ENCODE measurements around the gene SPOUT1.

Gene SPOUT1

GRCh38 chr9:128828719-128829452 is 708 bp downstream of the SPOUT1 start:
- no peaks in the 10 kb centered on the region for H3K9me3 ChIP-seq (replicated peaks; ENCODE audit: insufficient read depth, low read length)
- no peaks in the 10 kb centered on the region for H4K20me1 ChIP-seq (ENCODE audit: insufficient read depth, low read length)
- H3K4me2 ChIP-seq (ENCODE audit: low read depth, low read length) = peak overlapping the region; percentile 96
- H3K9ac ChIP-seq (ENCODE audit: low read length) = peak overlapping the region; percentile 89
- no peaks in the 10 kb centered on the region for H3K27me3 ChIP-seq (replicated peaks; ENCODE audit: insufficient read depth, low read length)
- peaks cover 24% of the 10 kb centered on the region for H3K79me2 ChIP-seq (ENCODE audit: low read length)
- peak overlapping the region; percentile 85 for H2AFZ ChIP-seq (ENCODE audit: low read length)
- H3K4me3 ChIP-seq (ENCODE audit: low read length) = peak overlapping the region; percentile 92
- TF ChIP-seq CTCF (IDR thresholded peaks at IDR 0.05; ENCODE audit: low read length) (no peak), EZH2phosphoT487 (IDR thresholded peaks at IDR 0.05; ENCODE audit: low read length) (no peak), EZH2 (optimal IDR thresholded peaks at IDR 0.05; ENCODE audit: low read depth, low read length) (no peak)
- peaks cover 6% of the 10 kb centered on the region; the same call in 1 of the 2 replicates for H3F3A ChIP-seq (ENCODE audit: insufficient read depth, low read length)
- 0 out of 2 replicates have a peak, but pooled peaks cover 4% of the 10 kb centered on the region for H3K4me1 ChIP-seq (ENCODE audit: low read length)
- H3K9me2 ChIP-seq (replicated peaks; ENCODE audit: insufficient read depth, low read length) = no peaks in the 10 kb centered on the region
- H3K36me3 ChIP-seq (replicated peaks; ENCODE audit: insufficient read depth, low read length) = no peaks in the 10 kb centered on the region; the same call in 1 of the 2 replicates
- peak overlapping the region; percentile 20; the same call in 1 of the 2 replicates for H3K27ac ChIP-seq (ENCODE audit: low read length)
- DNase-seq = no peak

- Histone ChIP-seq H3K9me2 (replicated peaks; ENCODE audit: insufficient read depth, low read length) (no peaks in the 10 kb centered on the region), H2AFZ (ENCODE audit: low read length) (no peak overlapping the region), H3K36me3 (replicated peaks; ENCODE audit: insufficient read depth, low read length) (no peaks in the 10 kb centered on the region; the same call in 1 of the 2 replicates), H3F3A (ENCODE audit: insufficient read depth, low read length) (peaks cover 6% of the 10 kb centered on the region; the same call in 1 of the 2 replicates), H3K4me3 (ENCODE audit: low read length) (peak overlapping the region; percentile 92), H4K20me1 (ENCODE audit: insufficient read depth, low read length) (no peaks in the 10 kb centered on the region), H3K27me3 (replicated peaks; ENCODE audit: insufficient read depth, low read length) (no peaks in the 10 kb centered on the region), H3K4me2 (ENCODE audit: low read depth, low read length) (peak overlapping the region; percentile 96), H3K9me3 (replicated peaks; ENCODE audit: insufficient read depth, low read length) (no peaks in the 10 kb centered on the region), H3K27ac (ENCODE audit: low read length) (no peak overlapping the region), H3K4me1 (ENCODE audit: low read length) (0 out of 2 replicates have a peak, but pooled peaks cover 4% of the 10 kb centered on the region), H3K9ac (ENCODE audit: low read length) (no peak overlapping the region; the same call in 1 of the 2 replicates), H3K79me2 (ENCODE audit: low read length) (peaks cover 24% of the 10 kb centered on the region)
- TF ChIP-seq CTCF (IDR thresholded peaks at IDR 0.05; ENCODE audit: low read length) = no peak
- no peak for TF ChIP-seq EZH2 (optimal IDR thresholded peaks at IDR 0.05; ENCODE audit: low read depth, low read length)
- no peak for TF ChIP-seq EZH2phosphoT487 (IDR thresholded peaks at IDR 0.05; ENCODE audit: low read length)
- DNase-seq = no peak
These were observed 1.3 kb downstream of the SPOUT1 start for GRCh38 chr9:128828267-128828666.

- no peaks in the 10 kb centered on the region for H4K20me1 ChIP-seq (ENCODE audit: insufficient read depth, low read length)
- TF ChIP-seq CTCF (IDR thresholded peaks at IDR 0.05; ENCODE audit: low read length) (peak; percentile 8; the same call in 1 of the 2 replicates), EZH2phosphoT487 (IDR thresholded peaks at IDR 0.05; ENCODE audit: low read length) (no peak)
These were observed 3.5 kb downstream of the SPOUT1 start for GRCh38 chr9:128825923-128826700.

More at GRCh38 chr9:128825923-128826700, 3.5 kb downstream of the SPOUT1 start:
- Histone ChIP-seq H3K27ac (ENCODE audit: low read length) (no peak overlapping the region), H3K27me3 (replicated peaks; ENCODE audit: insufficient read depth, low read length) (no peaks in the 10 kb centered on the region), H3K4me1 (ENCODE audit: low read length) (0 out of 2 replicates have a peak, but pooled peaks cover 4% of the 10 kb centered on the region), H3K9me3 (replicated peaks; ENCODE audit: insufficient read depth, low read length) (no peaks in the 10 kb centered on the region), H3K9me2 (replicated peaks; ENCODE audit: insufficient read depth, low read length) (no peaks in the 10 kb centered on the region), H2AFZ (ENCODE audit: low read length) (no peak overlapping the region), H3K9ac (ENCODE audit: low read length) (no peak overlapping the region), H3K4me3 (ENCODE audit: low read length) (no peak overlapping the region), H3K79me2 (ENCODE audit: low read length) (peaks cover 24% of the 10 kb centered on the region), H3F3A (ENCODE audit: insufficient read depth, low read length) (peaks cover 6% of the 10 kb centered on the region; the same call in 1 of the 2 replicates), H3K36me3 (replicated peaks; ENCODE audit: insufficient read depth, low read length) (no peaks in the 10 kb centered on the region; the same call in 1 of the 2 replicates), H3K4me2 (ENCODE audit: low read depth, low read length) (no peak overlapping the region)
- no peak for DNase-seq

Measured in MM.1S (cell line).